ENCODE results near the gene UVRAG.

- TF ChIP-seq, protein P1, sequence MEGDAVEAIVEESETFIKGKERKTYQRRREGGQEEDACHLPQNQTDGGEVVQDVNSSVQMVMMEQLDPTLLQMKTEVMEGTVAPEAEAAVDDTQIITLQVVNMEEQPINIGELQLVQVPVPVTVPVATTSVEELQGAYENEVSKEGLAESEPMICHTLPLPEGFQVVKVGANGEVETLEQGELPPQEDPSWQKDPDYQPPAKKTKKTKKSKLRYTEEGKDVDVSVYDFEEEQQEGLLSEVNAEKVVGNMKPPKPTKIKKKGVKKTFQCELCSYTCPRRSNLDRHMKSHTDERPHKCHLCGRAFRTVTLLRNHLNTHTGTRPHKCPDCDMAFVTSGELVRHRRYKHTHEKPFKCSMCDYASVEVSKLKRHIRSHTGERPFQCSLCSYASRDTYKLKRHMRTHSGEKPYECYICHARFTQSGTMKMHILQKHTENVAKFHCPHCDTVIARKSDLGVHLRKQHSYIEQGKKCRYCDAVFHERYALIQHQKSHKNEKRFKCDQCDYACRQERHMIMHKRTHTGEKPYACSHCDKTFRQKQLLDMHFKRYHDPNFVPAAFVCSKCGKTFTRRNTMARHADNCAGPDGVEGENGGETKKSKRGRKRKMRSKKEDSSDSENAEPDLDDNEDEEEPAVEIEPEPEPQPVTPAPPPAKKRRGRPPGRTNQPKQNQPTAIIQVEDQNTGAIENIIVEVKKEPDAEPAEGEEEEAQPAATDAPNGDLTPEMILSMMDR (IDR thresholded peaks at IDR 0.05 in 8 of 11, conservative IDR thresholded peaks at IDR 0.05 in 3 of 11): no peak
- no peak for TF ChIP-seq POLR2AphosphoS5 (IDR thresholded peaks at IDR 0.05)
Observed at GRCh38 chr11:76156971-76157427, 342.0 kb downstream of the UVRAG start.

All from spleen (tissue), 7 donors.